T-helper 22 cell (primary cell): ENCODE data around the gene GNAQ.

Source experiments
- DNase-seq: peaks from one replicate; pipeline ENCODE4 v3.0.0-alpha.2; 2020; ENCODE audit warnings: low read depth

Gene GNAQ

DNA sequence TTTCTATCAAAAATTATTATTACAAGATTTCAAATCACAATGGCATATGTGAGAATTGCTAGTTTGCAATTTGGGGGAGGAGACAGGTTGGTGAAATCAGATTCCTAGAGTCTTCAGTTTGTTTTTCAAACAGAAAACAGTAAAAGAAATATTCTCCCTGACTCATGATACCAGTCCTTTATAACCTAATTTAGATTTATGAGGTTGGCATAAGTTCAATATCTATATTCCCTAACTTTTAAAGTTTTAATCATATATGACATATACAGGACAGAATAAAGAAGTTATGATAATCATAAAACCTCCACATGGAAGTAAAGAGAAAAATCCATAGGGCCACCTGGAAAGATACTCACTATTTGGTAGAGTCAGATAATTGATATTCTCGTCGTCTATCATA lies 216.4 kb downstream of the GNAQ start:
- DNase-seq = no peak

DNA sequence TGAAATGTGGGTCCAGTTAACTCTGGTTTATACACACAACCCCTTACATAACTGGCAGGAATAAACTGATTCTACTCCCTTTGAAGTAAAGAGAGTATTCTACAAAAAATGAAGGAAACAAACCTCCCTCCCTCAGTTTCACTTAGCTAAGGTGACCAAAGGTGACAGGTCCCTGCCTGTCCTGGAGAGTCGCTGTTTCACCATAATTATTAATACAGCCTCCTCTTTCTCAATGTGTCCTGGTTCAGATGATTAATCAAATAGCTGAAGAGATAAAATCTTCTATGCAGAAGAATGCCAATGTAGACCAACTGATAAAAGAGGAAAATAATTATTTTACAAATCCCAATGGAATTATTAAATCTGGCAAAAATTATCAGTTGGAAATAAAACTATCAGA lies 219.8 kb downstream of the GNAQ start:
- DNase-seq = no peak

DNA sequence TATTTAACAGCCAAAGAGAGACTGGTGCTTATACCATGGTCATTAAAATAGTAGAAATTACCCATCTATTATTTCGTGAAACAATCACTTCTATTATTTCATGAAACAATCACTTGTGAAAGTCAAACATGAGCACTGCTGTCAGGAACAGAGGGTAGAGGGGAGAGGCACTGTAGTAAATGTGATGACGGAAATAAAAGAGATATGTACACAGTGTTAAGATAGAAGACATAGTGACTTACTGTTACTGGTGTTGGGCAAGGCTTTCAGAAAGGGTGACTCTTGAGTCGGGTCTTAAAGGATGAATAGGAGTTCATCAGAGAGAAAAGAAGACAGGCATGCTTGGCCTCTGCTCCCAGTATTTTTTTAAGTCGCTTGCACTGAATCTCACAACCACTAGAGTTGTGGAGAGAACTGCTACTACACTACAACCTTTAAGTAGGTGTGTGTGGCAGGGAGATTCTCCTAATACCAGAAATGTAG lies 220.9 kb downstream of the GNAQ start:
- no peak for DNase-seq

DNA sequence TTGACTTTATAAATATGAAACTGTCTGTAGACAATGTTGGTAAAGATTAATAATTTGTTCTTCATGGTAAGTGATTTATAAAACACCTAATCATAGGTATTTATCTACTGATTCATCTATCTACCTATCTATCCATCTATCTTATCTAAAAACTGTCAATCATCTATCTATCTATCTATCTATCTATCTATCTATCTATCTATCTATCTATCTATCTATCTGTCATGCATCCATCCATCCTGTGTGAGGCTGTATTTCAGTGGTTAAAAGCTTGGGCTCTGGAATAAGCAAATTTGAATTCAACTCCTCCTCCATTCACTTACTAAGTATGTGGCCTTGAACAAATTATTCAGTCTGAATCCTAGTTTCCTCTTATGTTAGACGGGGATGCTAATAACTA lies 221.6 kb downstream of the GNAQ start:
- DNase-seq = no peak

DNA sequence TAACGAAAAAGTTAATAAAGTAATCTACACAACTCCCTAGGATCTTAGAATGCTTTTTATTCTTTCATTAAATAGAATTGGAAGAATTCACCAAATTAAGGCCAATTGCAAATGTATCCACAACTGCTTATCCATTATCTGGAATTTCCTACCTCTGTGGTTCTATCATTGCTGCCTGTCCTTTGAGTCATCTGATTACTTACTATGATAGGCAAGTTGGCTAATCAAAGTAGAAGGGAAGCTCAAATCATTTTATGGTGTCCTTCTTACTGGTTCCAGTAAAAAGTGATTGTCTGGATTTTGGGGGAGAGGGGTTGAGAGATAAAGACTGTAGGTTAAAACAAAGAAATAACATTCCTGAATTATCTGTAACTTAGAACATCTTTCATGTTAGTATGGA lies 222.1 kb downstream of the GNAQ start:
- no peak for DNase-seq

DNA sequence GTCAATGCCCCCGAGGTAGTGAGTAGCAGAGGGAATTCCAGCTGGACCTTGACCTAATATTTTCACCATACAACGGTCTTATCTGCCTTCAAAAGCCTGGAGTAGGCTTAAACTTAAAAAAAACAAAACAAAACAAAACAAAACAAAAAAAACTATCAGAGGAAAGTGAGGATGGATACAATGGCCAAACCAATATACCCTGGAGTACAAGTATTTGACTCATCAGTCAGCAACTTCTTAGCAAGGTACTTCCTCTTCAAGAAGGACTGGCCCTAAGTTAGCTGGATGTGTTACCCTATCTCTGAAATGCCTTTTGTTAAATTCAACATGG lies 222.9 kb downstream of the GNAQ start:
- DNase-seq = no peak

DNA sequence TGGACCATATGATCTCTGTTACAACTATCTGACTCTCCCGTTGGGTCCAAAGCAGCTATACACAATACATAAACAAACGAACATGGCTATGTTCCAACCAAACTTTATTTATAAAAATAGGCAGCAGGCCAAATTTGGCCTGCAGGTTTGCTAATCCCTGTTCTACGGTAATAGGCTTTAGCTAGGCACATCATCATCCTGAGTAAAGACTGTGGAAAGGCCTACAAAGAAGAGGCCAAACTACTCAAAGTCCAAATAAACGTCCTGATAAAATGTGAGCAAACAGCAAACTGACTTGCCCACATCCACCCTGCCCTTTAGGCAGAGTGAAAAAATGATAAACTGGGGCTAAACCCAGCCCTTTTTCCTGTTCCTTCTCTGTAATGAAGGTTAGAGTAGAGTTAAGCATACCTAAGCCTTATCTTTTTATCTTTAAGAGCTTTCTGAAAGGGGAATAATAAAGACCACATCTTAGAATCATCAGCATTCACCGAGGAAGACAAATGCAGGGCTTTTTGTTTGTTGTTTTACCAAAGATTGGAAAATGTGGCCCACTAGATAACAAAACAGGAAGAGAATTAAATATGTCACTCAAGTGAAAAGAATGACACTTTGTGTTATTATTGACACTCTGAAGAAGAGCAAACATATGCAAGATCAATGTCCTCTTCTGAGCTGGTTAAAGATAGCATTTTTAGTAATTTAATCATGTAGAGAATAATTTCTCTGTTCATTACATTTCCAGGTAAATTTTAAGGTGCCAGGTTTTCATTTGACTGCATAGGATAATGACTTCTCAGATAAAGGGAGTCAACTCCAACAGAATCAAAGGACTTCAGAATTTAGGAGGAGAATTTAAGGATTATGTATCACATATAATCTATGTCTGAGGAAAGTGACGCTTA lies 223.5 kb downstream of the GNAQ start:
- no peak for DNase-seq

DNA sequence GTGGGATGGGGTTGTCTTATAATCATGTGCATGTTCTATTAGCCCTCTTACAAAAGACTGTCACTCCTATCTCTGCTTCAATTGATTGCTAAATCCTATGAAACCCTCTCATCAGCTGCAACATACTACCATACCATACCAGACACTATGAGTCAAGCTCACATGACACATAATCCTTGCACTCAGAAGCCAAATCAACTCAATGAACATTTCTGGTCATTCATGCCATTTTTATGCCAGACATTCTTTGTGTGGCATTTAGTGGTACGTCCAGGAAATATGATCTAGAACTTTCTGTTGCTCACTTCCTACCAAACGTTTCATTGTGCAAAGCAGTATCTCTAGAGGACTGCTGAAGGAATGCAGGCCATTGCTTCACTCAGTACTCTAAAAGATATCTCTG lies 224.3 kb downstream of the GNAQ start:
- no peak for DNase-seq

DNA sequence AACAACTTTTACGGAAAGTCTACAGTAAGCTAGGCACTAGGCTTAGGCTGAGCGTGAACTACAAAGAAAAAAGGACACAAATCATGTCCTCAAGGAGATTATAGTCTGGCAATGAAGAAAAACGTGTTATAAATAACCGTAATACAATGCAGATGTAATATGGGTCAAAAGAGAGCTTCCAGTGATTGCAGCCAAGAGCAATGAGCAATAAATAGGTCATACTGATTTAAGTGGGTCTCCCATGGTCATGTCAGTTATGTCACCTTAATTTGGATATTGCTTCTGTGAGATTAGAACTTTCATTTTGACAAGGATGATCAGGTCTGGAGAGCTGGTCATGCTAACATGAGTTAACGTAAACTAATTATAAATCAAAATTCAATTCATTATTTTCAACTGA lies 224.9 kb downstream of the GNAQ start:
- DNase-seq = no peak

DNA sequence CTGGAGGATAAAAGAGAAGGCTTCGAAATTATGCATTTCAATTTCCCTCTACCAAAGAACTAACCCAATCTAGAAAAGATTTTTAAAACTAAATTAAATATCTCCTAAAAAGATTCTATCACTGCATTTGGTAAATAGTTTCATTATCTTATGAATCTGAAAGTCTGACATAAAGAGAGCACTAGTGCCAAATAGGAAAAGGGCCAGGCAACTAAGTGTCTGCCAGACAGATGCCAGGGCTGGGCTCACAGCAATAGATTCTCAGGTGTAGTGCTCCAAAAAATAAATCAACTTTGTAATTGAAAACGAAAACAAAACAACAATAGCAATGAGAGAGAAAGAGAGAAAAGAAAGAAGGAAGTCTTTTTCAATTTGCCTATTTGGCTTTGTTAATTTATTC lies 225.8 kb downstream of the GNAQ start:
- DNase-seq = no peak

DNA sequence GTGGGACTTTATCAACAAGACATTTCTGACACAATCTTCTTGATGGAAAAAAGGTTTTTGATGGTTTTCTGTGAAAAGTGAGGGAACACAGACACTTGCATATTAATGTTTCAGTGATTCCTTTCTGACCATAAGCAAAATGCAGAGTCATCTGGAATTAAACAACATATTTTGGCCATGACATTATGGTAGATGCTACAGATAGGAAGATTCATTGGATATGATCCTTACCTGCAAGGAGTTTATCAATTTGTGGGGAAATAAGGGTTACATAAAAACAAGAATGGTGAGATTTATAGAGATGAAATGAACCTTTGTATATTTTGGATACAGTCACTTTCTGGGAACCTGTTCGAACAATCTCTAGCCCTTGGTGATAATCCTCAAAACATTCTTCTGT lies 228.2 kb downstream of the GNAQ start:
- no peak for DNase-seq

DNA sequence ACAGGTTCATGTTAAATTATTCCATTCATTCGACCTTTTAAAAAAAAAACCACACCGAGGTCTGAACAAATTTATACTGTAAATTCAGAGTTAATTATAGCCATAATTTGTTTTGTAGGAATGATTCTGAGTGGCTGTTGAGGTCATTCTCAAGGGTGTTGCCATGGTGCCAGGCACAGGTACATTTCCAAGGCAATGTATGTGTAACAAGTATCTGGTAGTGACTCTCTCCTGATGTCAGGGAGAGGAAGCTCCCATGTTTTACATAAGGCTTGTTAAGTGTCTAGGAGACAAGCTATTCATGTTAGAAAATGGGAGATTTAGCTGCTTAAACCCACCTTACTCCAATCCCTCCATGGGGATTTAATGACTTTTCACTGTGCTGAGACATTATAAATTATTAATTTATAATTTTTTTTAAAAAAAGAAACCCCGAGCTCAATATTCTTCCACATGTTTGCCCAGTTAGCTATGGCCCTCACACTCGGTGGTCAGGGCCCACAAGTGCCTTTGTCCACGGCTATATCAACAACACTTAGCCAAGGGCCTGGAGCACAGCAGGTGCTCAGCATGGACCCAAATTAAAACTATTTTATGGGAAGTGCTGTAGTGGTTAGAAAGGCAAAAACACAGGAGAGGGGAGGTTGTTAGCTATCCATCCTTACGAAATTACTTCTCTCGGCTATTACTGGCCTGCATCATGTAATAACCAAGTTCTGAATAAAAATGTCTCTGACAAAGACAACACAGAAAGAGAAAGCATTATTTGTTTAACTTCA lies 228.9 kb downstream of the GNAQ start:
- no peak for DNase-seq

DNA sequence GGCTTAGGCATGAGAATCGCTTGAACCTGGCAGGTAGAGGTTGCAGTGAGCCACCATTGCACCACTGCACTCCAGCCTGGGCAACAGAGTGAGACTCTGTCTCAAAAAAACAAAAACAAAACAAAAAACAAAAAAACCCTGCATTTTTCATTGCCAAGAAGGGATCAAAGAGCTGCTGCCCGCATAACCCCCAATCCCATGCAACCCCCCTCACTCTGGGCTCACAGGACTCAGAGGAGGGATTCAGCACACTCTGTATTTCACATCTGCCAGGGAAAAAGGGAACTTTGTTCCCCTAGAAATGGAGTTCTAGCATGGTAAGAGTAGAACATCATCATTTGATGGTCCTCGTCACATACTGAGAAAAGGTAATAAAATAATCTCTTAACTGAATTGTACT lies 229.5 kb downstream of the GNAQ start:
- DNase-seq = no peak

DNA sequence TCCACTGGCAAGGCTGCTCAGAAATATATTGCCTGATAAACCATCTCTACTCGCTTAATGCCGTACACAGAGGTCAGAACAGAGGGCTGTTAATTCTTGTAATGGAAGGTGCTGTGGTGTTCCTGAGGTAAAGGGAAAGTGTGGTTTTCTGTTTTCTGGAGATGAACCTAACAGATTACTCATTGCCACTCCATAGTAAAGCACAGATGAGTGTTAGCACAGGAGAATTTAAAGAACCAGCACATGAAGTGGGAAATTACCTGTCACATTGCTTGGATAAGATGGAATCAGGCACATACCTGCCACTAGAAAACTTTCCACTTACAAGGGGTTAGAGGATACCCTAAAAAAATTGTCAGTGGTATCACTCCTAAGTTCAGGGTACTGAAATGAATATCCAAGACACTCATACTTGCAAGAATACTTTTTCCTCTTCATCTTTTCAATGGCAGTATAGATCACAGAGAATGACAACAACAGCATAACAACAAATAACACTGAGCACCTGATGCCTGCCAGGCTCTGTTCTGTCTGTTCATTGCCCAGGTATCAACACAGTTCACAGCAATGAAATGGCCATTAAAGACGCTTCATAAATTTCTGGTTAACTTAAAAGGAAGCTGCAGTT lies 230.6 kb downstream of the GNAQ start:
- DNase-seq = no peak

DNA sequence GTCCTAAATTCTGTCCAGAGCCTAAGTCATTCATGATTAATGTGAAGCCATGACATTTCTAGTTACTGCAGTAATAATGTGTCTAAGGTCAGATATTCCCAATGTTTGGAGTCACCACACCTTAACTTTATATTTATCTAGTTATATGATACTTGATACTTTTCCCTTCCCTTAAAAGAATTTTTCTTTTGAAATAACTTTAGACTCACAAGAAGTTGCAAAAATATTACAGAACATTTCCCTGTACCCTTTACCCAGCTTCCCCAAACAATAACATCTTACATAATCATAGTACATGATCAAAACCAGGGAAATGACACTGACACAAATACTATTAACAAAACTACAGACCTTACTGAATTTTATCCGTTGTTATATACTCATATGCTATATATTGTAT lies 233.5 kb downstream of the GNAQ start:
- DNase-seq = no peak

DNA sequence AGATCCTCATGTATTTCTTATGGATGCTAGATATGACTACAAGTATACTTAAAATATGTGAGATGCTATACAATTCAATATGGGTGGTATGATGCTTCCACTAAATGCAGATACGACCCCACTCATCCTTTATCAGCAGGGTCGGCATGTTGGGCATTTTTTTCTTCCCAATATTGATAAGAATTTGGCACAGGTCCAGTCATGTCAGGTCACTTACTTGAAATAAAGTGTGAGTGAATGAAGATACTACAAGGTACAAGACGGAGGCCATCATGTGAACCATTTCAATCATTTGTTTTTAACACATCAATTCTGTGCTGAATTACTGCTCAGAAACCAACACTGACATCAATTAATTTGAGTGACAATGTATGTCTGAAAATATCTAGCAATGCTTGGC lies 236.6 kb downstream of the GNAQ start:
- DNase-seq = no peak

DNA sequence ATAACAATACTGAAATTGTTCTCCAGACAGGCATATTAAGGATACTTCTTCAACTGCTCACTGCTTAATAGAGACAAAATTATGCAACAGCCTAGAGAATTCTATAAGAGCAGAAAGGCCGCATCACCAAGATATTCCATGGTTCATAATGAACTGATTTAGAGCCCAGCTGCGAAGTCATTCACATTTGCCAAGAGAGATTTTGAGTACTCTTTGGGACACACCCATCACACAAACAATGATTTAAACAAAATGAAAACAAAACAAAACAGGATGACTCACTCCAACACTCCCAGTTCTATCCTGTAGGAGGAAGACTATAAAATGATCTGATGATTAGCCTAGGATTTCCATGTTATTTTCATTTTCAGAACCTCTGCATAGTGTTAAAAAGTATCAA lies 237.8 kb downstream of the GNAQ start:
- no peak for DNase-seq

DNA sequence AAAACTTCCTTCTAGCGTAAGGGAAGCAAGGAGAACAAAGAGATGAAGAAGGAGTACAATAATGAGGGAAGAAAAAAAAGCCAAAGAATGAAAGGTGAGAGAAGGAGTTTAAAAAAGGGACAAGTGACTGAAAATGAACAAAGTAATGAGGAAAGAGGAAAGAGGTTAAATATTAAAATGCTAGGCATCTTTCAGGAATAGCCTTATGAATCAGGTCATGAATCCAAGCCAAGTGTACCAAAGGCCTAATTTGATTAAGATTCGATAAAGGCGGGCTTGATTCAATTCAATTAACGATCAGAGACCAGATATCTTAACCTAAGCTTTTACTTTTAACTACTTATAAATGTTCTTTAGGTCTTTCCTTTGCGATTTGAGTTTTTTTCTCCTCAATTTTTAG lies 241.7 kb downstream of the GNAQ start:
- DNase-seq = no peak

DNA sequence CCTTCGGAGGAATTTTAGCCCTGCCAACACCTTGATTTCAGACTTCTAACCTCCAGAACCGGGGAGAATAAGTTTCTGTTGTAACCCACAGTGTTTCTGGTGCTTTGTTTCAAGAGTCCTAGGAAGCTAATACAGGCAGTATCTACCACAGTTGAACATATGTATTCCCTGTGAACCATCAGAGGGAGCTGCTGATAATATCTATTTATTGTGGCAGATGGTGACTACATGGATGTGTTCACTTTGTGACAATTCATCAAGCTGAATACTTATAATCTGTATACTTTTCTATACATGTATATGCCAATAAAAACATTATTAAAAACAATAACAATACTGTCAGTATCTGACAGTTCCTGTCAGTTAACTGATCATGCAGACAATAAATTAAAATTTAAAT lies 246.3 kb downstream of the GNAQ start:
- no peak for DNase-seq

DNA sequence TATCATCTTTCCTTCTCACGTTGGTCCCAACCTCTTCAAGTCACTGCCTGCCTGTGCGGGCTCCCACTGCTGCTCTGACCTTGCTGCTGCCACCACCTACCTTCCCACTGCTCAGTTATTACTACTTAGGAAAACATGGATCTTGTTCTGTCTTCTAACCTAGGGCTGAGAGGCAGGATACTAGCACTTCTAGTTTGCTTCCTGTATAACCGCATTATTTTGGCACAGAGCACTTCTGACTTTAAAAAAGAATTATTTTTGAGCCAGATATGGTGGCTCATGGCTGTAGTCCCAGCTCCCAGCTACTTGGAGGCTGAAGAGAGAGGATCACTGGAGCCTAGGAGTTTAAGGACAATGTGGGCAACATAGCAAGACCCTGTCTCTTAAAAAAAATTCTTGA lies 248.1 kb downstream of the GNAQ start:
- DNase-seq = no peak

DNA sequence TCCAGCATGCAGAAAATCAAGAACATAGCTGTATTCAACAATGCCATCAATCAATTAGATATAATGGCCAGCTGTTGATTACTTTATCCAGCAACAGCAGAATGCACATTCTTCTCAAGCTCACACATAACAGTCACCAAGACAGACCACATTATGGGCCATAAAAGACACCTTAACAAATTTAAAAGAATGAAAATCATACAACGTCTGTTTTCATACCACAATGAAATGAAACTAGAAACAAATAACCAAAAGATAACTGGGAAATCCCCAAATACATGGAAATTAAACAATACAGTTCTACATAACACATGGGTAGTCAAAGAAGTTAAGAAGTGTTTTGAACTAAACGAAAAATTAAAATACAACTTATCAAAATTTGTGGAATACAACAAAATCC lies 252.6 kb downstream of the GNAQ start:
- no peak for DNase-seq

DNA sequence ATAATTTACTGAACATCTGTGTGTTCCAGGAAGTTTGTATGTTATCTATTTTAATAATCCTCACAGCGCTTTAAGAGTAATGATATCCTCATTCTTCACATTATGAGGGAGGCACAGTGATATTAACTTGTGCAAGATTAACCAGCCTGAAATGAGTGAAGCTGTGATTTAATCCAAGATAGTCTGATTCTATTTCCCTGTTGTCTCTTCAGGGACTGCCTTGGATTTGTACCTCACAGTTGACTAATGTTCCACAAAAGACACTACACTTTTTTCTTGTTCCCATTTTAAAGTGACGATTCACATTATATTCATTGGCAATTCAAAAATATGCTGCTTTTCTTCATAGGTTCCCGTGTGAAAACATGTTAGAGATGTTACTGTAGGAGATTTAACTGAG lies 258.2 kb downstream of the GNAQ start:
- no peak for DNase-seq

DNA sequence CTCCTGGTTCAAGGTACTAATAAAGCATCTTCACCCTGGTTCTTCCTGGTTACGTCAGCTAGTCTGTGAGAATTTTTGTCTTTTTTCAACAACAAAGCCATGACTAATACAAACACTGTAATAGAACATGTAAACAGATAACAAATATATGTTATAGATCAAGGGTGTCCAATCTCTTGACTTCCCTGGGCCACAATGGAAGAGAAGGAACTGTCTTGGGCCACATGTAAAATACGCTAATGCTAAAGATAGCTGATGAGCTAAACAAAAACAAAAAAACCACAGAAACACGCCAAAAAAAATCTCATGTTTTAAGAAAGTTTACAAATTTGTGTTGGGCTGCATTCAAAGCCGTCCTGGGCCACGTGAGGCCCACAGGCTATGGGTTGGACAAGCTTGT lies 259.0 kb downstream of the GNAQ start:
- DNase-seq = no peak
